Posterior vena cava (tissue), 2 donors: Measurements from ENCODE around the gene ERBB3. TPM values are rescaled to one million over a fixed set of nuclear protein-coding genes. Genes with fewer than 3 reads are reported as not detected.
A peak's percentile ranks its signal among the peaks of the same experiment; 100 is the strongest.
"Not testable (repeated sequence)": the region's sequence is repeated elsewhere in the genome, so short reads cannot be mapped to it uniquely, and the experiment has no call there.

Experiments used
- DNase-seq: peaks from one replicate; pipeline ENCODE4 v3.0.0-alpha.2; 2020; ENCODE audit warnings: low spot score
- intact Hi-C, 2 donors: fragments of 100-400 bp; cut with DNase I; formaldehyde crosslinking; loops; one replicate each; pipeline versions ENCODE4 v1.14.1 to v1.14.2; 2022 to 2023
- total RNA-seq, 2 donors: library from RNA; stranded (reverse); fragmentation: NEBNext Ultra II Directional; extraction: Animal tissue kit (Norgen Biotek cat#: 25700); gene quantifications; one replicate each; pipeline ENCODE4 v1.2.1, GENCODE V29; 2021
- donor health status: DM: yes; HTN: yes; CAD: no.
- donor health status: DM: yes; HTN: yes; CAD: no.

The ERBB3 gene
- total RNA-seq, 2 donors from 2014 or later = 0.71 to 1.4 TPM

- intact Hi-C loops, DNase-seq: not testable (repeated sequence)
Measured at GRCh38 chr12:56077966-56078365, 2.0 kb upstream of the ERBB3 start.

DNA sequence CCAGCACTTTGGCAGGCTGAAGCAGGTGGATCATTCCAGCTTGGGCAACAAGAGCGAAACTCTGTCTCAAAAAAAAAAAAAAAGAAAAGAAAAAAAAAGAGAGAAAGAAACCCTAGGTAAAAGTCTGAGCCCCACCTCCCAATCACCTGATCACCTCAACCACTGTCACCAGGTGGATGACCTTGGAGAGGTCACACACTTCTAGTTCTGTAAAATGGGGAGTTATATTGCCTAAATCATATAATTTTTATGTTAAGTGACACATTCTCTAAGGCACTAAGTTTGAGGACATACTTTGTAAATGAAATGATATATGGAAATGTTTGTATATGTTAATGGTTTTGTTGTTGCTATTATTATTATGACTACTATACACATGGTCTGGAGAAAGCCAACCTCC is 1.5 kb upstream of the ERBB3 start:
- no peak for DNase-seq
- intact Hi-C loops = no loop called here

DNA sequence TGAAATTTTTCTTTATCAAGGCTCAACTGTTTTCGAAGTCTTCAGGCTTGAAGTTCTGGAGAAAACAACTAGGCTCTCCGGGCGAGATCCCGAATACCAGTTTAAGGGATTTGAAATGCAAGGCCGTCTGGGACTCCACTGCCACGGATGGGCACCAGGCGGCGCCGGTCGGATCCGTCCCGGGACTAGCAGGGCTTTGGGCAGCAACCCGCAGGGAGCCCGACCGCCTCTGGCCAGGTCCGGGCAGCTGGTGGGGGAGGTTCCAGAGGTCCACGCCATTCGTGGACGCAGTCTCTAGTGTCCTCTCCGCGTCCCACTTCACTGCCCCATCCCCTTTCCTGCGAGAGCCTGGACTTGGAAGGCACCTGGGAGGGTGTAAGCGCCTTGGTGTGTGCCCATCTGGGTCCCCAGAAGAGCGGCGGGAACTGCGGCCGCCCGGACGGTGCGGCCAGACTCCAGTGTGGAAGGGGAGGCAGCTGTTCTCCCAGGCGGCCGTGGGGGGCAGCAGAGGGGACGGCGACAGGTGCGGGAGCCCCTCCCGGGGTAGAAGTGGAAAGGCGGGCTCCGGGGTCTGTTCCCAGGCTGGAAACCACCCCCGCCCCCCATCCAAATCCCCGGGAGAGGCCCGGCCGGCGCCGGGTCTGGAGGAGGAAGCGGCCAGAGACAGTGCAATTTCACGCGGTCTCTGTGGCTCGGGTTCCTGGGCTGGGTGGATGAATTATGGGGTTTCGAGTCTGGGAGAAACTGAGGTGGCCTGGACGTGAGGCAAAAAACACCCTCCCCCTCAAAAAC is 838 bp upstream of the ERBB3 start:
- intact Hi-C loops = no loop called here
- peak; percentile 96 for DNase-seq

DNA sequence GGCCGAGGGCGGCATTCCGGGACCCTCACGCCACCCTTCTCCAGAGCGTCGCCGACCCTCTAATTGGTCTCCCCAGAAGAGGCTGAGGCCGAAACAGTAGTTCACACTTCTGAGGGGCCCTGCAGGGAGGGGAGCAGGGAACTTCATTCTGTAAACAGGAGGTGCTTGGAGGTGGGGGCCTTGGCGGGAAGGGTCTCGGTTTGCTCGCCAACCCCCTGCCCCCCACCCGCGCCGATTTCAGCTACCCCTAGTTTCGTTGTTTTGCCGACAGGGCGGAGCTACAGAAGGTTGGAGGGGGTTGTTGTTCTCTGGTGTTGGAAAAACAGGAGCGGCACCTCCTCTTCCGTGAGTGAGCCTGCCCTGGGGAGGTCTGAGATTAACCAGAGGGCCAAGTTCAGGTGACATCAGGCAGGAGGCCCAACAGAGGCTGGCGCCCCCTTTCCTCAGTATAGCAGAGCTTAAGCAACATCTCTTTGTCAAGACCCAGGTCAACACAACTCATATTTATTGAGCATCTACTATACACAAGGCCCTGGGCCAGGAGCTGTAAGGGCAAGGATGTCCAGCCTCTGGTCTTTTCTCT is 682 bp downstream of the ERBB3 start:
- intact Hi-C loops = no loop called here
- no peak for DNase-seq

- intact Hi-C loops = no loop called here
- peak; percentile 45 for DNase-seq
Measured at GRCh38 chr12:56081393-56082347, 1.7 kb downstream of the ERBB3 start.

DNA sequence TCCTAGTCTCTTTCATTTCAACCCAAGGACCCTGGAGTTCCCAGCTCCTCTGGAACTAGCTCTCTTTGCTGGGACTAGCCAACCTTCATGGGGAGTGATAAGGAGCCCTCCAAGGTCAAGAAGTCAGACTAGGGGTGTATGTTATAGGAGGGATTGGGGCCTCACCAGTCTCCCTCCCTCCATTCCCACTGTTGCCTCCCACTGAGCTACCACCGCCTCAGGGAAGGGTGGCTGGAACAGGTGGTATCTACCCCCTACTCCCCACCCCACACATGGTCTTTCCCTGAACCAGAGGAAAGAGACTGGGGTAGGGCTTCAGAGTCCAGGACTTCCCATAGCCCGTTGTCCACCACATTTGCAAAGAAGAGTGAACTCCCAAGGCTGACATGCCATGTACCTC is 2.4 kb downstream of the ERBB3 start:
- peak; percentile 73 for DNase-seq
- intact Hi-C loops = no loop called here

GRCh38 chr12:56082967-56083366 is 3.0 kb downstream of the ERBB3 start:
- intact Hi-C loops = no loop called here

DNA sequence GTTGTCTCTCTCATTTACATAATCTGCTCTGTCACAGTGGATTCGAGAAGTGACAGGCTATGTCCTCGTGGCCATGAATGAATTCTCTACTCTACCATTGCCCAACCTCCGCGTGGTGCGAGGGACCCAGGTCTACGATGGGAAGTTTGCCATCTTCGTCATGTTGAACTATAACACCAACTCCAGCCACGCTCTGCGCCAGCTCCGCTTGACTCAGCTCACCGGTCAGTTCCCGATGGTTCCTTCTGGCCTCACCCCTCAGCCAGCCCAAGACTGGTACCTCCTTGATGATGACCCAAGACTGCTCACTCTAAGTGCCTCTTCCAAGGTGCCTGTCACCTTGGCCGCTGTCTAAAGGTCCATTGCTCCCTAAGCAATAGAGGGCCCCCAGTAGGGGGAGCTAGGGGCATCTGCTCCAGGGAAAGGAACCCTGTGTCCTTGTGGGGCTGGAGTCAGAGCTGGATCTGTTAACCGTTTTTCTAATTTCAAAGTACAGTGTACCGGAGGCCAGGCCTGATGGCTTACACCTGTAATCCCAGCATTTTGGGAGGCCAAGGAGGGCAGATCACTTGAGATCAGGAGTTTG is 5.1 kb downstream of the ERBB3 start:
- intact Hi-C loops = no loop called here
- DNase-seq = no peak

More at GRCh38 chr12:56082967-56083366, 3.0 kb downstream of the ERBB3 start:
- peak; percentile 48 for DNase-seq

- no peak for DNase-seq
- intact Hi-C loops = no loop called here
Measured at GRCh38 chr12:56086096-56086495, 6.1 kb downstream of the ERBB3 start.

- intact Hi-C loops = no loop called here
- DNase-seq = peak; percentile 59
Measured at GRCh38 chr12:56086608-56087007, 6.6 kb downstream of the ERBB3 start.

DNA sequence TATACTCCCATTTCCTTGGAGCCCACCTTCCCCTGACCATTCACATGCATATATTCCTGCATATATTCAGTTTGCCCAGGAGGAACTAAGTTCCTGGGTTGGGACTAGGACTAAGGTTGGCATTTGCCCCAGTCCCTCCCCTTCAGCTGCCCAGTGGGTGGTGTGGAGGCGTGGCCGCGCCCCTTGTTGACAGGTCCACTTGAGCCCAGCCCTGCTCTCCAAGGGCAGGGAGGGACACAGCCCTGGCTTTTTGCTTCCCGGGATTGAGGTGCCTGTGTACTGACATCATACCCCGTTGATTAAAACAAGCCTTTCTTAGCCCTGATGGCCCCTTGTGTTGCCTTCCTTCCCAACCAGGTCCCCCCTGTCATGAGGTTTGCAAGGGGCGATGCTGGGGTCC is 7.3 kb downstream of the ERBB3 start:
- intact Hi-C loops = no loop called here

GRCh38 chr12:56097738-56098137 is 17.8 kb downstream of the ERBB3 start:
- peak; percentile 51 for DNase-seq
- intact Hi-C loops = no loop called here

More for the DNA sequence above, 7.3 kb downstream of the ERBB3 start:
- peak; percentile 53 for DNase-seq

DNA sequence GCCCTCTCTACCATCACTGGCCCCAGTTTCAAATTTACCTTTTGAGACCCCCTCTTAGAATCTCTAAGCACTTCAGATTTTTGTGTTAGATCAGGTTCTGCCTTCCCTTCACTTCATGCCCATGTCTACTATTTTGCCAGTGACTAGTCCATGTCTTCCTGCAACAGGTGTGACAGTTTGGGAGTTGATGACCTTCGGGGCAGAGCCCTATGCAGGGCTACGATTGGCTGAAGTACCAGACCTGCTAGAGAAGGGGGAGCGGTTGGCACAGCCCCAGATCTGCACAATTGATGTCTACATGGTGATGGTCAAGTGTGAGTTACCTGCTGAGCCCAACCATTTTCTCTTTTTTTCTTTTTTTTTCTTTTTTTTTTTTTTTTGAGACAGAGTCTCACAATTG is 18.6 kb downstream of the ERBB3 start:
- intact Hi-C loops = no loop called here
- DNase-seq = peak; percentile 41

DNA sequence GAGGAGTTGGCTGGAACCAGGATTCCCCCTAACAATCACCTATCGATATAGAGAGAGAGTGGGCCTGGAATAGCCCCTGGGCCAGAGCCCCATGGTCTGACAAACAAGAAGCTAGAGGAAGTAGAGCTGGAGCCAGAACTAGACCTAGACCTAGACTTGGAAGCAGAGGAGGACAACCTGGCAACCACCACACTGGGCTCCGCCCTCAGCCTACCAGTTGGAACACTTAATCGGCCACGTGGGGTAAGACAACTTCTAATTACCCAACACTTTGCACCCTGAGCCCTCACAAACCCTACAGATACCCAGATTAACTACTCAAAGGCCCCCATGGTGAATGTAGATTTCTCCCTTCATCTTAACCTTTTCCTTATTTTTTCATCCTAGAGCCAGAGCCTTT is 19.8 kb downstream of the ERBB3 start:
- intact Hi-C loops = no loop called here
- no peak for DNase-seq

- no peak for DNase-seq
- intact Hi-C loops = no loop called here
Measured at GRCh38 chr12:56101045-56101444, 21.1 kb downstream of the ERBB3 start.

DNA sequence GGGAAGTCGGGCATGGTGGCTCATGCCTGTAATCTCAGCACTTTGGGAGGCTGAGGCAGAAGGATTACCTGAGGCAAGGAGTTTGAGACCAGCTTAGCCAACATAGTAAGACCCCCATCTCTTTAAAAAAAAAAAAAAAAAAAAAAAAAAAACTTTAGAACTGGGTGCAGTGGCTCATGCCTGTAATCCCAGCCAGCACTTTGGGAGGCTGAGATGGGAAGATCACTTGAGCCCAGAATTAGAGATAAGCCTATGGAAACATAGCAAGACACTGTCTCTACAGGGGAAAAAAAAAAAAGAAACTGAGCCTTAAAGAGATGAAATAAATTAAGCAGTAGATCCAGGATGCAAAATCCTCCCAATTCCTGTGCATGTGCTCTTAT is 22.7 kb downstream of the ERBB3 start:
- no peak for DNase-seq
- intact Hi-C loops = no loop called here

DNA sequence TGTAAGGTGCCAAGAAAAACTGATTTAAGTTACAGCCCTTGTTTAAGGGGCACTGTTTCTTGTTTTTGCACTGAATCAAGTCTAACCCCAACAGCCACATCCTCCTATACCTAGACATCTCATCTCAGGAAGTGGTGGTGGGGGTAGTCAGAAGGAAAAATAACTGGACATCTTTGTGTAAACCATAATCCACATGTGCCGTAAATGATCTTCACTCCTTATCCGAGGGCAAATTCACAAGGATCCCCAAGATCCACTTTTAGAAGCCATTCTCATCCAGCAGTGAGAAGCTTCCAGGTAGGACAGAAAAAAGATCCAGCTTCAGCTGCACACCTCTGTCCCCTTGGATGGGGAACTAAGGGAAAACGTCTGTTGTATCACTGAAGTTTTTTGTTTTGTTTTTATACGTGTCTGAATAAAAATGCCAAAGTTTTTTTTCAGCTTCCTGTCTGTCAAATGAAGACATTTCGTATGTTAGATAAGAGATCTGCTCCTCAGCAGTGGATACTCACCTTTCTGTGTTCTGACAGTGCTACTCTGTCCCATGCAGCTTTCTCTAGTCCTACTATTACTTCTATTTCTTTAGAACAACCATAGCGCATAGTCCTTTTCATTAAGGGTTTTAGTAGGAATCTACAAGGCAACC is 23.2 kb downstream of the ERBB3 start:
- intact Hi-C loops = no loop called here
- no peak for DNase-seq

DNA sequence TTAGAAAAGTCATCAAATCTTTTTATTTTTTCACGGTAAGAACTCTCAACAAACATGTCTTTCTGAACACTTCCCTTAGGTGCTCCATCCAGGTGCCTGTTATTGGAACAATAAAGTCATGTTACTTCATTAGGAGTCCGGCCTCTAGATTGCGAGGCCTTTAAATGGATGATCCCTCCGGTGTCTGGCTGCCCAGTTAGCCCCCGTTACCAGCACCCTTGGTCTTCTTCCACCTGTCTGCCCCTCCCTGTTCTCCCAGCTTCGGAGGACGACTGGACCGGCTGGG is 23.8 kb downstream of the ERBB3 start:
- no peak for DNase-seq
- intact Hi-C loops = no loop called here

GRCh38 chr12:56104109-56104814 is 24.3 kb downstream of the ERBB3 start, which contains the start of gene PA2G4:
PA2G4 (plus strand) TSS chr12:56104559; CDS start chr12:56104738, 179 bp downstream.
- DNase-seq = peak; percentile 99
- intact Hi-C loops = no loop called here
